GM19395 (cell line): Measurements from ENCODE around the gene NINJ1.
"Not testable (repeated sequence)": the region's sequence is repeated elsewhere in the genome, so short reads cannot be mapped to it uniquely, and the experiment has no call there.

Experiments used
- ATAC-seq: cut with Tn5 transposase; IDR thresholded peaks from one replicate; pipeline ENCODE4 v1.9.1; 2021; ENCODE audit warnings: mild to moderate bottlenecking, moderate library complexity; ENCODE audit not compliant: unreplicated experiment

The NINJ1 gene

DNA sequence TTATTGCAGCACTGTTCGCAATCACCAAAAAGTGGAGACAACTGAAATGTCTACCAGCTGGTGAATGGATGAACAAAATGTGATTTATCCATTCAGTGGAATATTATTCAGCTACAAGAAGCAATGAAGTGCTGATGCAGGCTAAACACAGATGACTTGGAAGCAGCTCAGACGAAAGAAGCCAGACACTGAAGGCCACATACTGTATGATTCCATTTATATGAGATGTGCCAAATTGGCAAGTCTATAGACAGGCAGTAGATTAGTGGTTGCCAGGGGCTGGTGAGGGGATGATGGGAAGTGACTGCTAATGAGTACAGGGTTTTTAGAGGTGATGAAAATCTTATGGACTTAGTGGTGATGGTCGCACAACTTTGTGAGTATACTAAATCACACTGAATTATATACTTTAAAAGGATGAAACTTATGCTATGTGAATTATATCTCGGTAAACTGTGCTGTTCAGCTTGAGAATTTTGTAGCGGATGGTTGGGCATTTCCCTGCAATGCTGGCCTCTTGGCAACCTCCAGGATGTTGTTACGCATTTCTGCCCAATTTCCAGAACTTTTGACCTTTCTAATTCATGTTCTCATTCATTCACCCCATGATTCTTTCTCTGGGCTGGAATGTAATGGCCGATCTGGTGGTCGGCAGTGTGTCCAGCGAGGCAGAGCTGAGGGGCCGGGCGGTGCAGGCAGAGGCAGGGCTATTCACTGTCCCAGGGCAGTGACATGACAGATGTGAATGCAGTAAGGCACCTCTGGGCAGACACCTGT, 27.9 kb upstream of the NINJ1 start:
- no peak for ATAC-seq

- peak; percentile 79 for ATAC-seq
These were observed 25.8 kb upstream of the NINJ1 start for GRCh38 chr9:93159601-93160471.

DNA sequence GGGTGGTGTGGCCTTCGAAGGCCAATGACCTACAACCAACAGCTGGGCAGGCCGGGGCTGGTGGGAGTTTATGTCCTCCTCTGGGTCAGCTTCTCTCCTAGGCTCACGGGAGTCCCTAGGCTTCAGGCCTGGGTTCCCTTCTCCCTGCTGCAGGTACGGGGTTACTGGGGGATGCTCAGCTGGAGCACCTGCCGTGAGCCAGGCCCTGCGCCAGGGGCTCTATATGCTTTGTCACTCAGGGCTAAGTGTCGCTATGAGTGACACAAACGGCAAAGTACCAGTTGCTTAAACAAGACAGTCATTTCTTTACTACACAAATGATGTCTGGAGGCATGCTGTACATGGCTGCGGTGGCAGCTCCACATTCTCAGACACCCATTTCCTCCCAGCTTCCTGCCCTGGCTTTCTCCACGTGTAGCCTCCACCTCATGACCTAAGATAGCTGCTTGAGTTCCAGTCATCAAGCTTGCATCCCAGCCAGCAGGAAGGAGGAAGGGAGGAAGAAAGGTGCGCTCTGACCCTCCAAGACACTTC, 22.5 kb upstream of the NINJ1 start:
- no peak for ATAC-seq

- no peak for ATAC-seq
These were observed 21.8 kb upstream of the NINJ1 start for GRCh38 chr9:93155716-93156474.

- ATAC-seq: no peak
These were observed 20.3 kb upstream of the NINJ1 start for GRCh38 chr9:93154293-93154903.

GRCh38 chr9:93151097-93151784, 17.2 kb upstream of the NINJ1 start:
- ATAC-seq: no peak

- no peak for ATAC-seq
These were observed 15.3 kb upstream of the NINJ1 start for GRCh38 chr9:93149361-93149760.

DNA sequence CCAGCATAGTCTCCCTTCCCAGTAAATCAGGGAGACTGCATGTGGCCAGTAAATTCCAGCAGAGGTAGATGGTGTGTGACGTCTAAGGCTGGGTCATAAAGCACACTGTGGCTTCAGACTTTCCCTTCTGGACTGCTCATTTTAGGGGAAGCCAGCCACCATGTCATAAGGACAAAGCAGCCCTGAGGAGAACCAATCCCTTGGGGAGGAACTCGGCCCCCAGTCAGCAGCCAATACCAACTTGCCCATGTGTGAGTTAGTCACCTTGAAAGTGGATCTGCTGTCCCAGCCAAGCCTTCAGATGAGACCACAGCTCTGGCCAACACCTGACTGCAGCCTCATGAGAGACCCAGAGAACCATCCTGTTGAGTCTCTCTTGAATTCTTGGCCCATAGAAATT, 14.7 kb upstream of the NINJ1 start:
- ATAC-seq: no peak

DNA sequence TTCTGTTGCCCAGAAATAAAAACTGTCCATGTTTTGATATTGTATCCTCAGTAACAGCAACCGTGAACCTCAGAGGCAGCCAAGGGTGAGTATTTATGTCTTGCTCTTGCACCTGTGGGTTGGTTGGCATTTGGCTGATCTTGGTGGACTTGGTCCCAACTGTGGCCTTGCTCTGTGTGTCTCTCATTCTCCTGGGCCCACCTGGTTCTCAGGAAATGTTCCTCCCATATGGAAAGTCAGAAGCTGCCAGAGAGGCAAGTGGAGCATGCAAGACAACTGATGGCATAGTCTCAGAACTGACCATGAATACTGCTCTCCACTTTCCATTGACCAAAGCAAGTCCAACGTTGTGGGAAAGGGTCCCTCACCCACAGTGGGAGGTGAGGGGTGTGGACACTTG, 13.6 kb upstream of the NINJ1 start:
- no peak for ATAC-seq

- ATAC-seq: not testable (repeated sequence)
These were observed 12.6 kb upstream of the NINJ1 start for GRCh38 chr9:93146696-93147095.

GRCh38 chr9:93143830-93144530, 9.9 kb upstream of the NINJ1 start:
- no peak for ATAC-seq

DNA sequence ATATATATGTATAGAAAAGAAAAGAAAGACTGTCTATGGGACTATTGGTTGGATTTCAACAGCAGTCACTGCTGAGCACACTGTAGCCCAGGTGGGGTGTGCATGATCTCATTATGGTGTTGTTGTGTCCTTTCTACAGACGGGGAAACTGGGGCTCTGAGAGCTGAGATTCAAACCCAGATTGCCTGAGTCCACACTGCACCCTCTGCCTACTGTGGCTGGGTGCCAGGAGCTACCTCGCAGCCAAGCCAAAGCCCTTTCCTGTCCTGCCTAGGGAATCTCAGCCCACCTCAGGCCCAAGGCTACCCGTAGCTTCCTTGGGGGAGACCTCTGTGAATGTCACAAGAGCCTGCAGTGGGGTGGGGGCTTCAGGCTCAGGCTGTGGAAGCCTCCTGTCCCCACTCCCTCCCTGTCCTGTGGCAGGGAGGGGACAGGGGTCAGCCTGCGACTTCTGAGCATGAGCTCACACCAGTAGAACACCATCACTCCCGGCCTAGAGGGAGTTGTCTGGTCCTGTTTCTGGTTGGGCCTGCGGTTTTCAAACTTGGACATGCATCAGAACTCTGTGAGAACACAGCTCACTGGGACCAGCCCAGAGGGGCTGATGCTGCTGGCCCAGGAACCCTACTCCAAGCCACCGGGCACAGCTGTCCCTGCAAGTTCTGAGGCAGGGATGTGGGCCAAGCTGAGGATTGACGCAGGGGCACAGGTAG, 7.9 kb upstream of the NINJ1 start:
- ATAC-seq: no peak

DNA sequence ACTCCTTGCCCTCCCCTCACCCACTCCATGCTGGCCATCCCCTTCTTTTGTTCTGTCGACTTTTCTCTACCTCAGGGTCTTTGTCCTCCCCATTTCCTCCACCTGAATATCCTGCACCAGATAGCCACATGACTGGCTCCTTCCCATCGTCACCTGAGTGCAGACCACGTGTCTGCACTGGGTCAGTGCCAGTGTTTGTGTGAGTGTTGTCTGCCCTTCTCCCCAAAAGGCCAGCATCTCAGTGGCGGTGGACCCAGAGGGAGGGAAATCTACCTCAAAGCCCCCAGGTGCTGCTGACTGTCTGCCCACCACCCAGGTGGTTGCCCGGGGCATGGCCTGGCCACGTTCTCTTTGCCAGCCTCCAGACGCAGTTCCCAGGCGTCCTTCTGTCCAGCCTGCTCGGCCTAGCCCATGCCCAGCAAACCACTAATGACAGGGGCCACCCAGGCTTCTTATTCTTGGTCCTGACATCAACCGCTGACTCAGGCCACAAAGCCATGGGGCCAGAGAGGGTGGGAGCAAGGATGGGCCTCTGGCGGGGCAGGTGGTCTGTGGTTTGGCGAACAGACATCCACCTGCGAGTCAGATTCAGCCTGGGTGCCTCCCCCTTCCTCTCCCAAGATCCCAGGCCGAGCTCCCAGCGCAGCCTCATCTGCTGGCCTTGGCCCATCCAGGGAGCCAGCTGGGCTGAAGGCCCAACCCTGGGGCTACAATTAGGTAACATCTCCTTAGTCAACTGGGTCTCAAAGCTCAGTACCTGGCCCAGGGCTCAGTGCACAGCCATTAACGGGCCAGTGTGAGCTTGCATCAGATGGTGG, 5.5 kb upstream of the NINJ1 start:
- ATAC-seq: no peak

DNA sequence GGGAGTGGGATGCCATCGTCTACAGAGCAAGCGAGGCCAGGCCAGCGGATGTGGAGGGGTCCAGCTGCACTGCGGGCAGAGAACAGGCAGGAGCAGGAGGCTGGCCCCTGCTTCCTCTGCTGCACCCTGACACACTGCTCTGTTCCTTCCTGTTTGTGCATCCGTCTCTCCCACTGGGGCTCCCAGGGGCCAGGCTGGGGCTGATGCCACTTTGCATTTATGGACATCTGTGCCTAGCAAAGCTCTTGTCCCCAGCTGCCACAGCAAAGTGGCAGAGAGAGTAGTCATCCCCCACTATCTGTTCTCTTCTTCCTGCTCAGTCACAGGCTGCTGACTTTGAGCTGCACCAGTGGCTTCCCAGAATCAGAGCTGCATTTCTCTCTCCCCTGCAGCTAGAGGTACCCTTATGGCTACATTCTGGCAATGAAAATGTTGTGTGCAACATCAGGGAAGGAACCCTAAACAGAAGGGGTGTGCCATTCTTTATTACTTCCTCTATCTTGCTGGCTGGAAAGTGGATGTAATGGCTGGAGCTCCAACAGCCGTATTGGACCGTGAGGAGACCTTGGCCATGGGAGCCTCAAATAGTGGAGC, 4.2 kb upstream of the NINJ1 start:
- no peak for ATAC-seq

DNA sequence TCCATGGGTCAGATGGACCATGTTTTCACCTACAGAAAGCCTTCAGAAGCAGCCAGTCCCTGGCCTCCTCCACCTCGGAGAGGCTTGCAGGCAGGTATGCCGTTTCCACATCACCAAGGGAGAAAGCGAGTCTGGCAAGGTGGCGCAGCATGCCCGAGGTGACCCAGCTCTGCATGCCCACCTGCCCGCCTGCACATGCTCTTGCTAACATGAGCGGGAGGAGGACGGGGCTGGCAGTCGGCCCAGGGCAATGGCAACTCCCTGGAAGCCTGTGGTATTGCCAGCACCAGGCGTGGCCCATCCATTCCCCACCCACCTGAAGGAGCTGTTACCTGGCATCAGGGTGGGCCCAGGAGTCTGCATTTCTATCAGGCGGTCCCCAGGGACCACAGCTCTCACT, 3.3 kb upstream of the NINJ1 start:
- no peak for ATAC-seq

GRCh38 chr9:93136011-93136440, 2.0 kb upstream of the NINJ1 start:
- no peak for ATAC-seq

- ATAC-seq: no peak
These were observed 841 bp upstream of the NINJ1 start for GRCh38 chr9:93134740-93135444.
